Erythroblast (primary cell): ENCODE measurements around the gene NTM.

Source experiments
- GATA1 ChIP-seq: IDR thresholded peaks from 2 replicates; pipeline ENCODE4 v1.6.1; 2011; ENCODE audit warnings: low read depth, mild to moderate bottlenecking, control low read depth, low read length, moderate library complexity
- POLR2A ChIP-seq: IDR thresholded peaks from 2 replicates; pipeline ENCODE4 v1.6.1; 2011; ENCODE audit warnings: mild to moderate bottlenecking, low read length

DNA sequence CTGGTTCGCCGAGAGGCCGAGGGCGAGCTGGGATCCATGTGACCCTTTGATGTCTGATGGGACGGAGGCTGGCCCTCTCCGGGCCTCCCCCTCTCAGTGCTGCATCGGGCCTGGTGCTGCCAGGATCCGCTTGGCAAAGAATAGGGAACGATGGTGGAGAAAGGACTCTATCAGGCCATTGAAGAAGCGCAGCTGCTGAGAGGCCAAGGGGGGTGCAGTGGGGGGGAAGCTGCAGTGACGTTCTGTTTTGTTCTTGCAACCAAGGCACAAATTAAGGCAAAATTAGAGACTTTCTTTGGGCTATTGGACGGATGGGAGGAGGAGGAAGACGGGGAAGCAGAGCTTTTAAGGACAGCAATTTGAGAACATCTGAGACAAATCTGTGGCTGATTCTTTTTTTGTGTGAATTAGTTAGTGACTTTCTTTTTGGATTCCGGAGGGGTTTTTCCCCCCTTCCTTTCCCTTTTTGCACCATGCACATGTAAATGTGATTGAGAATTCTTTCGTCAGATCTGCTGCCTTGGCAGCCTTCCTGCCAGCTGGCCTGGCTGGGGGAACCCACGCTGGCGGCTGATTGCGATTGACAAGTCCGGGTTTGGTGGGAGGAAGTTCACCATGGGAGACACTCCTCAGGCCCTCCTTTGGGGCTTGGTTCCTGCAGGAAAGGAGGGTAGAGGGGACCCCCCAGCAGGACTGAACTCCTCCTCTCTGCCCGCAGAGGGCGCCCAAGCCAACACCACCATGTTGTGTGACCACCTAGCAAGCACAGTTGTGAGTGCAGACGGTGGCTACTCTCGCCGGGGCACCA is 214.6 kb downstream of the NTM start:
- TF ChIP-seq POLR2A (no peak), GATA1 (no peak)
